ENCODE results near the gene DNPEP. TPM values are rescaled to one million over a fixed set of nuclear protein-coding genes. Genes with fewer than 3 reads are reported as not detected.
A peak's percentile ranks its signal among the peaks of the same experiment; 100 is the strongest.

Gene DNPEP
- total RNA-seq, 3 donors from 2014 or later (not counting 1 experiment from before 2014, with no cell fraction given) = 97.8 to 112 (median 103) TPM

DNA sequence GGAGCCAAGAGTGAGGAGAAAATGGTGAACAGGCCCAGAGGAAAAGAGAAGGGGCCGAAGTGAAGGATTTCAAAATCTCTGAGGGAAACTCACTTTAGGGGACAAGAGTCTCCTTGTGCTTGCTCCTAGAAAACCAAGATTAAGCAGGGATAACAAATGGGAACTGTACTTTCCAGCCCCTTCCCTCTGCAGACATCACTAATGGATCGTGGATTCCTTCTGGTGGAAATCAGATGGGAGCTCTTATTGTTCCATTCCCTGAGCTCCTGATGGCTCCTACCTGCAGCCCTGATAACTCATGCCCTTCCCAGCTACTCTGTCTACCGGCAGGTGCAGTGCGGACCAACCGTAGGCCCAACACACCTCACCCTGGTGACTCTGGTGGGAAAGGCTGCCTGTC lies 34.6 kb downstream of the DNPEP start:
- H3K4me1 Mint-ChIP-seq = peaks cover 0 to 4% of the 10 kb centered on the region in 2 donors
- no peaks in the 10 kb centered on the region for H3K9me3 ChIP-seq (ENCODE audit: control insufficient read depth, insufficient read depth, low read length)
- H3K4me3 Mint-ChIP-seq = no peak overlapping the region
- H3K36me3 ChIP-seq (ENCODE audit: control insufficient read depth, insufficient read depth, low read length) = no peaks in the 10 kb centered on the region
- H3K4me1 ChIP-seq (ENCODE audit: control insufficient read depth, insufficient read depth, low read length) = peaks cover 2% of the 10 kb centered on the region
- ATAC-seq (no peak), DNase-seq (no peak)
- no peaks in the 10 kb centered on the region for H3K36me3 Mint-ChIP-seq
- TF ChIP-seq CTCF (IDR thresholded peaks at IDR 0.05) = no peak
- H3K4me3 ChIP-seq (ENCODE audit: low read length) = no peak overlapping the region
- intact Hi-C loops (cut with micrococcal nuclease) = no loop called here
- H3K27me3 Mint-ChIP-seq (ENCODE audit: low read depth in 2 of 2) = peaks cover 25 to 39% of the 10 kb centered on the region in 2 donors
- peaks cover 2% of the 10 kb centered on the region for H3K27me3 ChIP-seq (ENCODE audit: control insufficient read depth, insufficient read depth, low read length)
- 81% methylated on average over 5 of the region's 5 CpGs for WGBS (ENCODE audit: insufficient coverage)
- no peaks in the 10 kb centered on the region for H3K9me3 Mint-ChIP-seq
- no peak overlapping the region for H3K27ac ChIP-seq (ENCODE audit: low read length)
- H3K27ac Mint-ChIP-seq = no peak overlapping the region

- peak; percentile 80 for TF ChIP-seq CTCF (IDR thresholded peaks at IDR 0.05)
- Mint-ChIP-seq H3K27me3 (ENCODE audit: low read depth in 2 of 2) (peaks cover 25 to 45% of the 10 kb centered on the region in 2 donors), H3K36me3 (no peaks in the 10 kb centered on the region), H3K9me3 (no peaks in the 10 kb centered on the region), H3K4me3 (no peak overlapping the region), H3K27ac (no peak overlapping the region), H3K4me1 (peaks cover 0 to 4% of the 10 kb centered on the region in 2 donors)
- ATAC-seq = peak; percentile 70 to 82 (median 79)
- no peak overlapping the region for H3K4me3 ChIP-seq (ENCODE audit: low read length)
- DNase-seq = peak; percentile 42 to 75
- intact Hi-C loops (cut with micrococcal nuclease) = loop anchor here (1.0 kb wide), 1 partner anchor 75 kb away; no protein-coding TSS in a partner anchor
- H3K27me3 ChIP-seq (ENCODE audit: control insufficient read depth, insufficient read depth, low read length) = no peaks in the 10 kb centered on the region
- H3K4me1 ChIP-seq (ENCODE audit: control insufficient read depth, insufficient read depth, low read length) = no peaks in the 10 kb centered on the region
- no peaks in the 10 kb centered on the region for H3K9me3 ChIP-seq (ENCODE audit: control insufficient read depth, insufficient read depth, low read length)
- 10% methylated on average over 4 of the region's 5 CpGs for WGBS (ENCODE audit: insufficient coverage)
- no peaks in the 10 kb centered on the region for H3K36me3 ChIP-seq (ENCODE audit: control insufficient read depth, insufficient read depth, low read length)
- H3K27ac ChIP-seq (ENCODE audit: low read length) = no peak overlapping the region
Measured at GRCh38 chr2:219352448-219353023, 35.2 kb downstream of the DNPEP start.

- 65% methylated on average over 4 of the region's 4 CpGs for WGBS (ENCODE audit: insufficient coverage)
- Histone ChIP-seq H3K4me3 (ENCODE audit: low read length) (no peak overlapping the region), H3K9me3 (ENCODE audit: control insufficient read depth, insufficient read depth, low read length) (no peaks in the 10 kb centered on the region), H3K27ac (ENCODE audit: low read length) (no peak overlapping the region), H3K36me3 (ENCODE audit: control insufficient read depth, insufficient read depth, low read length) (no peaks in the 10 kb centered on the region), H3K27me3 (ENCODE audit: control insufficient read depth, insufficient read depth, low read length) (no peaks in the 10 kb centered on the region), H3K4me1 (ENCODE audit: control insufficient read depth, insufficient read depth, low read length) (no peaks in the 10 kb centered on the region)
- no peak overlapping the region for H3K27ac Mint-ChIP-seq
- no peak for ATAC-seq
- intact Hi-C loops (cut with micrococcal nuclease) = no loop called here
- no peaks in the 10 kb centered on the region for H3K36me3 Mint-ChIP-seq
- H3K9me3 Mint-ChIP-seq = no peaks in the 10 kb centered on the region
- no peak for TF ChIP-seq CTCF (IDR thresholded peaks at IDR 0.05)
- H3K4me3 Mint-ChIP-seq = no peak overlapping the region
- DNase-seq = no peak
- H3K27me3 Mint-ChIP-seq (ENCODE audit: low read depth in 2 of 2) = peaks cover 26 to 41% of the 10 kb centered on the region in 2 donors
- H3K4me1 Mint-ChIP-seq = peaks cover 0 to 4% of the 10 kb centered on the region in 2 donors
Measured at GRCh38 chr2:219350710-219351221, 36.9 kb downstream of the DNPEP start.

DNA sequence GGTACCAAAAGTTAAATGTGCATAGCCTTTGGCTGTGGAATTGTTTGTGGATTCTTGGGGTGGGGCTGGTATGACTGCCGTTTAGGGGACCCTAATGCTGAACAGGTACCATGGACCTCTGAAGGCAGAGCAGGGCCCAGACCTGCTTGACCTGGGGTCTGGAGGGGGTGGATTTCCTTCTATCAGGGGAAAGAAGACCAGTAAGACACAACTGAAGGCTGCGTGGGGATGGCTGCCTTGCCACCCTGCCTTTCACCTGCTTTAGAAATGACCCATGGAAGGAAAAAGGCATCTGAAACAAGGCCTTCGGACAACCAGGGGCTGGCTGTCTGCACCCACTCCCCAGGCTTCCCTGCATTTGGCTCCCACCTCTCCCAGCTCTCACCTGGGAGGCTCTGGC lies 37.5 kb downstream of the DNPEP start:
- WGBS (ENCODE audit: insufficient coverage) = 75% methylated on average over 3 of the region's 3 CpGs
- ATAC-seq (no peak), DNase-seq (no peak)
- intact Hi-C loops (cut with micrococcal nuclease) = no loop called here
- Histone ChIP-seq H3K9me3 (ENCODE audit: control insufficient read depth, insufficient read depth, low read length) (no peaks in the 10 kb centered on the region), H3K4me1 (ENCODE audit: control insufficient read depth, insufficient read depth, low read length) (no peaks in the 10 kb centered on the region), H3K27ac (ENCODE audit: low read length) (no peak overlapping the region), H3K4me3 (ENCODE audit: low read length) (no peak overlapping the region), H3K27me3 (ENCODE audit: control insufficient read depth, insufficient read depth, low read length) (no peaks in the 10 kb centered on the region), H3K36me3 (ENCODE audit: control insufficient read depth, insufficient read depth, low read length) (no peaks in the 10 kb centered on the region)
- peaks cover 0 to 4% of the 10 kb centered on the region in 2 donors for H3K4me1 Mint-ChIP-seq
- H3K27me3 Mint-ChIP-seq (ENCODE audit: low read depth in 2 of 2) = peaks cover 24 to 40% of the 10 kb centered on the region in 2 donors
- H3K9me3 Mint-ChIP-seq = no peaks in the 10 kb centered on the region
- no peaks in the 10 kb centered on the region for H3K36me3 Mint-ChIP-seq
- TF ChIP-seq CTCF (IDR thresholded peaks at IDR 0.05) = no peak
- no peak overlapping the region for H3K27ac Mint-ChIP-seq
- H3K4me3 Mint-ChIP-seq = no peak overlapping the region

Measured in natural killer cell (primary cell).